HUES64 (cell line): ENCODE measurements around the gene GCN1. TPM values are rescaled to one million over a fixed set of nuclear protein-coding genes. Genes with fewer than 3 reads are reported as not detected.

Experiments used
- H3K27ac ChIP-seq: 2 replicates; pipeline ENCODE4 v1.7.0; 2013; ENCODE audit warnings: low read depth, low read length, inconsistent platforms
- H3K27me3 ChIP-seq: 2 replicates; pipeline ENCODE4 v1.6.1; 2013; ENCODE audit warnings: mild to moderate bottlenecking, low read length; ENCODE audit not compliant: insufficient read depth
- H3K36me3 ChIP-seq: 2 replicates; pipeline ENCODE4 v1.6.1; 2013; ENCODE audit warnings: mild to moderate bottlenecking, low read length; ENCODE audit not compliant: insufficient read depth
- H3K4me1 ChIP-seq: 2 replicates; pipeline ENCODE4 v1.6.1; 2013; ENCODE audit warnings: mild to moderate bottlenecking, low read length, moderate library complexity; ENCODE audit not compliant: insufficient read depth
- H3K4me3 ChIP-seq: 2 replicates; pipeline ENCODE4 v1.5.1; 2013; ENCODE audit warnings: mild to moderate bottlenecking, low read length, moderate library complexity
- H3K9ac ChIP-seq: 2 replicates; pipeline ENCODE4 v1.6.1; 2013; ENCODE audit warnings: mild to moderate bottlenecking, low read depth, low read length
- H3K9me3 ChIP-seq: 2 replicates; pipeline ENCODE4 v1.6.1; 2013; ENCODE audit warnings: low read depth, low read length; ENCODE audit not compliant: insufficient read depth
- WGBS: fragments of 150-250, 120-280 bp; methylation state at CpG from one replicate; pipeline ENCODE4 v1.1.7; 2013; ENCODE audit warnings: missing lambda C conversion rate; 5-methylcytosine and 5-hydroxymethylcytosine counted together
- polyA plus RNA-seq, 2 experiments: library from polyadenylated mRNA; stranded (reverse); fragments of 50-300 nt; gene quantifications; one replicate each; pipeline ENCODE4 v1.2.3, GENCODE V29; 2013

GCN1 gene
- 47.5 TPM for polyA plus RNA-seq (2013, experiment 1 of 2)
- 48.9 TPM for polyA plus RNA-seq (2013, experiment 2 of 2)

GRCh38 chr12:120194534-120195395 is at the start of gene GCN1:
GCN1 (minus strand) TSS chr12:120194715; CDS start chr12:120194697, 18 bp downstream.
- Histone ChIP-seq H3K9ac (peak within 1 kb of the TSS; percentile 91), H3K4me1 (peaks cover 2% of the 10 kb centered on the region), H3K9me3 (no peaks in the 10 kb centered on the region), H3K27ac (peak within 1 kb of the TSS; percentile 85), H3K27me3 (no peaks in the 10 kb centered on the region), H3K36me3 (peaks cover 66% of the 10 kb centered on the region), H3K4me3 (peak within 1 kb of the TSS; percentile 90)
- 3% methylated on average over 62 of the region's 62 CpGs for WGBS

GRCh38 chr12:120242971-120243699 is 48.6 kb upstream of the GCN1 start:
- Histone ChIP-seq H3K36me3 (no peaks in the 10 kb centered on the region), H3K9me3 (no peaks in the 10 kb centered on the region), H3K4me1 (peaks cover 18% of the 10 kb centered on the region), H3K4me3 (no peak overlapping the region), H3K27me3 (no peaks in the 10 kb centered on the region), H3K9ac (no peak overlapping the region), H3K27ac (no peak overlapping the region)
- 79% methylated on average over 8 of the region's 8 CpGs for WGBS

- Histone ChIP-seq H3K9me3 (no peaks in the 10 kb centered on the region), H3K27me3 (no peaks in the 10 kb centered on the region), H3K36me3 (no peaks in the 10 kb centered on the region), H3K4me3 (no peak overlapping the region), H3K4me1 (peaks cover 18% of the 10 kb centered on the region), H3K27ac (no peak overlapping the region; the same call in 1 of the 2 replicates), H3K9ac (no peak overlapping the region)
- WGBS: 84% methylated on average over 9 of the region's 9 CpGs
Observed at GRCh38 chr12:120242275-120242799, 47.8 kb upstream of the GCN1 start.

GRCh38 chr12:120241561-120242274 is 47.2 kb upstream of the GCN1 start:
- Histone ChIP-seq H3K9me3 (no peaks in the 10 kb centered on the region), H3K9ac (no peak overlapping the region), H3K27me3 (no peaks in the 10 kb centered on the region), H3K36me3 (no peaks in the 10 kb centered on the region), H3K27ac (no peak overlapping the region; the same call in 1 of the 2 replicates), H3K4me3 (no peak overlapping the region), H3K4me1 (peaks cover 18% of the 10 kb centered on the region)
- WGBS: 84% methylated on average over 9 of the region's 9 CpGs

GRCh38 chr12:120240495-120240833 is 45.9 kb upstream of the GCN1 start:
- no peak overlapping the region for H3K27ac ChIP-seq
- no peaks in the 10 kb centered on the region for H3K9me3 ChIP-seq
- no peak overlapping the region for H3K9ac ChIP-seq
- H3K4me3 ChIP-seq: no peak overlapping the region
- peaks cover 25% of the 10 kb centered on the region for H3K4me1 ChIP-seq
- H3K36me3 ChIP-seq: no peaks in the 10 kb centered on the region
- no peaks in the 10 kb centered on the region for H3K27me3 ChIP-seq
- WGBS: 93% methylated on average over 5 of the region's 5 CpGs

- no peak overlapping the region for H3K9ac ChIP-seq
- WGBS: 94% methylated on average over 2 of the region's 2 CpGs
- H3K4me1 ChIP-seq: peaks cover 27% of the 10 kb centered on the region
- no peaks in the 10 kb centered on the region for H3K27me3 ChIP-seq
- H3K27ac ChIP-seq: no peak overlapping the region
- H3K36me3 ChIP-seq: no peaks in the 10 kb centered on the region
- H3K9me3 ChIP-seq: no peaks in the 10 kb centered on the region
- H3K4me3 ChIP-seq: no peak overlapping the region
Observed at GRCh38 chr12:120239776-120240494, 45.4 kb upstream of the GCN1 start.

GRCh38 chr12:120238839-120239445 is 44.4 kb upstream of the GCN1 start:
- no peak overlapping the region for H3K4me3 ChIP-seq
- H3K9me3 ChIP-seq: no peaks in the 10 kb centered on the region
- no peak overlapping the region for H3K9ac ChIP-seq
- peaks cover 36% of the 10 kb centered on the region for H3K4me1 ChIP-seq
- no peak overlapping the region for H3K27ac ChIP-seq
- H3K36me3 ChIP-seq: no peaks in the 10 kb centered on the region
- no peaks in the 10 kb centered on the region for H3K27me3 ChIP-seq
- 92% methylated on average over 12 of the region's 12 CpGs for WGBS

- peaks cover 44% of the 10 kb centered on the region for H3K4me1 ChIP-seq
- H3K4me3 ChIP-seq: no peak overlapping the region
- H3K9me3 ChIP-seq: no peaks in the 10 kb centered on the region
- no peaks in the 10 kb centered on the region for H3K36me3 ChIP-seq
- peak overlapping the region; percentile 7; the same call in 1 of the 2 replicates for H3K9ac ChIP-seq
- H3K27me3 ChIP-seq: no peaks in the 10 kb centered on the region
- 91% methylated on average over 9 of the region's 9 CpGs for WGBS
- no peak overlapping the region for H3K27ac ChIP-seq
Observed at GRCh38 chr12:120238217-120238616, 43.7 kb upstream of the GCN1 start.

GRCh38 chr12:120237360-120238171 is 43.1 kb upstream of the GCN1 start:
- H3K4me3 ChIP-seq: no peak overlapping the region
- H3K4me1 ChIP-seq: peaks cover 48% of the 10 kb centered on the region
- H3K36me3 ChIP-seq: no peaks in the 10 kb centered on the region

More at GRCh38 chr12:120237360-120238171, 43.1 kb upstream of the GCN1 start:
- WGBS: 92% methylated on average over 13 of the region's 13 CpGs
- no peaks in the 10 kb centered on the region for H3K27me3 ChIP-seq
- no peaks in the 10 kb centered on the region for H3K9me3 ChIP-seq
- H3K9ac ChIP-seq: no peak overlapping the region
- H3K27ac ChIP-seq: no peak overlapping the region
